HUES48 (cell line): ENCODE data around the gene ELF4.

ENCODE experiments used
- H3K27ac ChIP-seq: one replicate; pipeline ENCODE4 v1.7.0; 2013; ENCODE audit warnings: low read depth, low read length, inconsistent platforms
- H3K27me3 ChIP-seq: 2 replicates; pipeline ENCODE4 v1.6.1; 2013; ENCODE audit warnings: mild to moderate bottlenecking, low read length; ENCODE audit not compliant: control insufficient read depth, insufficient read depth
- H3K36me3 ChIP-seq: 2 replicates; pipeline ENCODE4 v1.6.1; 2013; ENCODE audit warnings: low read length; ENCODE audit not compliant: control insufficient read depth, insufficient read depth
- H3K4me1 ChIP-seq: 2 replicates; pipeline ENCODE4 v1.6.1; 2013; ENCODE audit warnings: mild to moderate bottlenecking, low read length; ENCODE audit not compliant: control insufficient read depth, insufficient read depth
- H3K4me3 ChIP-seq: 2 replicates; pipeline ENCODE4 v1.5.1; 2013; ENCODE audit warnings: mild to moderate bottlenecking, low read depth, low read length
- H3K9ac ChIP-seq: 2 replicates; pipeline ENCODE4 v1.6.1; 2013; ENCODE audit warnings: mild to moderate bottlenecking, low read depth, low read length, moderate library complexity
- H3K9me3 ChIP-seq: 2 replicates; pipeline ENCODE4 v1.6.1; 2013; ENCODE audit warnings: low read length; ENCODE audit not compliant: control insufficient read depth, insufficient read depth

The ELF4 gene

DNA sequence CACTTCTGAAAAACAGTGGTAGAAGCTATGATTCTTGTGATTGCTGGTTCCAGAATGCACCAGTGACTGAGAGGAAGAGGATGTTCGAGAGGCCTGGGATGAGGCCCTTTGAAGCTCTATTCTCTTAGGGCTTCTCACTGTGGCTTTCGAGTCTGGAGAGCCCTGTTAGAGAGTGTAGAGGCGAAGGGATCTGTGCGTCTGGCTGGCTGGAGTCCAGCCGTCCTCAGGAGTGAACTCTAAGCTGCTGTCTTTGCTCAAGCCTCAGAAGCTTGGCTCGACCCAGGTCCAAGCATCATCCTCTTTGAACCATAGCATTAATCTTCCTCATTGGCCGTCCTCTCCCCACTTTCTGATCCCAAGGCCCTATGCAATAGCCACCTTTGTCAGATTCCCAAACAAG is 51.6 kb downstream of the ELF4 start:
- Histone ChIP-seq H3K4me3 (no peak overlapping the region), H3K27me3 (peaks cover 45% of the 10 kb centered on the region), H3K36me3 (no peaks in the 10 kb centered on the region), H3K9me3 (no peaks in the 10 kb centered on the region), H3K4me1 (peaks cover 12% of the 10 kb centered on the region), H3K27ac (no peak overlapping the region), H3K9ac (no peak overlapping the region)

DNA sequence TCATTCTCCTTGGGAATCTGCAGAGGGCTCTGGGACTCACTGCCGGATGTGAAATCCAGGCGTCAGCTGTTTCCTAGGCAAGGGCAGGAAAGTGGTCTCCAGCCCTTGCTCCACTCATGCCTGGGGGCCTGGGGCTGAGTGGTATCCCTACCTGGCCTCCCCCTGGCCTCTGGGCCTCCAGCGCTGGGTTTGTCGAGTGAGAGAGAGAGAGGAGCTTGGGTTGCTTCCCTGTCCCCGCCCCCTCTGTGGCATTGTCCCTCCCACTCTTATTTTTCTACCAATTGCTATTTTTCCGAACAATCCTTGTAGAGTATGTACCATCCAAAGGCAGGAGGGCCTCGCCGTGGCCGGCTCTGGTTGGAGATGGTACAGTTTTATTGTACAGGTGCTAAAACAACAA is 53.1 kb downstream of the ELF4 start:
- Histone ChIP-seq H3K9ac (no peak overlapping the region), H3K4me1 (peaks cover 12% of the 10 kb centered on the region), H3K27ac (no peak overlapping the region), H3K9me3 (no peaks in the 10 kb centered on the region), H3K36me3 (no peaks in the 10 kb centered on the region), H3K27me3 (peaks cover 41% of the 10 kb centered on the region), H3K4me3 (no peak overlapping the region)

DNA sequence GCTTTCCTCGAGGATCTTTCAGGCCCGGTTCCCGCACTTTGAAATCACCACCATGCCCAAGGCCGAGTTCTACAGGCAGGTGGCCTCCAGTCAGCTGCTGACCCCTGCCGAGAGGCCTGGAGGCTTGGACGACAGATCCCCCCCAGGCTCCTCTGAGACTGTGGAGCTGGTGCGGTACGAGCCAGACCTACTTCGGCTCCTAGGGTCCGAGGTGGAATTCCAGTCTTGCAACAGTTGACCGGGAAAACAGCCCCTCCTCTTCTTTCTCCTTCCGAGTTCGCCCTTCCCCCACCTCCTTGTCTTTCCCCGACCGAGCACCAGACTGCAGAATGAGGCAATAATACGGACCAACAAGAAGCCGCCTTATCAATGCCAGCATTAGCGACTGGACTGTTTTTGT is 54.4 kb downstream of the ELF4 start:
- Histone ChIP-seq H3K4me1 (peaks cover 12% of the 10 kb centered on the region), H3K27me3 (peaks cover 30% of the 10 kb centered on the region), H3K9ac (no peak overlapping the region), H3K36me3 (0 out of 2 replicates have a peak, but pooled peaks cover 4% of the 10 kb centered on the region), H3K27ac (no peak overlapping the region), H3K4me3 (no peak overlapping the region), H3K9me3 (no peaks in the 10 kb centered on the region)

DNA sequence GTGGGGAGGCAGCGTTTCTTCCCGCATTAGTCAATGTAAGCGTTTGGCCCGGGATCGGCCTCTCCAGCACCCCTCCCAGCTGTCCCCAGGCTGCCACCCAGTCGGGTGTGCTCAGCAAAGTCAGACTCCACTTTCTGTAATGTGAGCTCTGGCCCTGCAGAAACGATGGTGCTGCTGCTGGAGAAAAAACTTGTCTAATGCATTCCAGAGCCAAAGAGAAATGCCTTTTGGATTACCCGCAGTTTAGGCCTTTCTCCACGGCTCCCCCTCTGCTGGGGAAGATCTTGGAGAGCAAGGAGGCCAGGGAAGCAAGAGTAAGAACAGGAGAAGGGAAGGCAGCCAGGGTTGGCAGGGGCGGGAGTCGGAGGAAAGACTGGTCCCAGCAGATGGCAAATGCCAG is 55.2 kb downstream of the ELF4 start:
- no peak overlapping the region for H3K4me3 ChIP-seq
- H3K27ac ChIP-seq, result no peak overlapping the region
- 0 out of 2 replicates have a peak, but pooled peaks cover 4% of the 10 kb centered on the region for H3K36me3 ChIP-seq
- peaks cover 27% of the 10 kb centered on the region for H3K27me3 ChIP-seq
- H3K9me3 ChIP-seq, result no peaks in the 10 kb centered on the region
- no peak overlapping the region for H3K9ac ChIP-seq
- H3K4me1 ChIP-seq, result peaks cover 12% of the 10 kb centered on the region

DNA sequence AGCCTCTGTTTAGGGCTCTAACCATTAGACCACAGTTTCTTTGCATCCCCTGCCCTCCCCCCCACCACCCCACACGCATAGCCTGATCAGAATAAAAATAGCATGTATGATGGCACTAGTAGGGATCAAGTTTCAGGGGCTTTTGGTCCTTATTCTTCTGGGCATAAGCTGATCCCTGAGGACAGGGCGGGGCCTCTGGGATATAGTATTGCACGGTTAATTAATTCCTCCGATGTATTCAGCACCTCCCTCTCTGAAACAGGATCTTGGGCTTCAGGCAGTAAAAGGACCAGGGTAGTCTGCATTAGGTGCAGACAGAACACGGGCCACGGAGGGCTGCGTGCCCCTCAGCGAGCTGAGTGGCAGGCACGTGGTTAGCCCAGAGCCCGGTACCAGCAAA is 57.1 kb downstream of the ELF4 start:
- no peak overlapping the region for H3K27ac ChIP-seq
- 0 out of 2 replicates have a peak, but pooled peaks cover 4% of the 10 kb centered on the region for H3K36me3 ChIP-seq
- H3K27me3 ChIP-seq, result peaks cover 8% of the 10 kb centered on the region
- peaks cover 12% of the 10 kb centered on the region for H3K4me1 ChIP-seq
- no peaks in the 10 kb centered on the region for H3K9me3 ChIP-seq
- H3K4me3 ChIP-seq, result no peak overlapping the region
- no peak overlapping the region for H3K9ac ChIP-seq

DNA sequence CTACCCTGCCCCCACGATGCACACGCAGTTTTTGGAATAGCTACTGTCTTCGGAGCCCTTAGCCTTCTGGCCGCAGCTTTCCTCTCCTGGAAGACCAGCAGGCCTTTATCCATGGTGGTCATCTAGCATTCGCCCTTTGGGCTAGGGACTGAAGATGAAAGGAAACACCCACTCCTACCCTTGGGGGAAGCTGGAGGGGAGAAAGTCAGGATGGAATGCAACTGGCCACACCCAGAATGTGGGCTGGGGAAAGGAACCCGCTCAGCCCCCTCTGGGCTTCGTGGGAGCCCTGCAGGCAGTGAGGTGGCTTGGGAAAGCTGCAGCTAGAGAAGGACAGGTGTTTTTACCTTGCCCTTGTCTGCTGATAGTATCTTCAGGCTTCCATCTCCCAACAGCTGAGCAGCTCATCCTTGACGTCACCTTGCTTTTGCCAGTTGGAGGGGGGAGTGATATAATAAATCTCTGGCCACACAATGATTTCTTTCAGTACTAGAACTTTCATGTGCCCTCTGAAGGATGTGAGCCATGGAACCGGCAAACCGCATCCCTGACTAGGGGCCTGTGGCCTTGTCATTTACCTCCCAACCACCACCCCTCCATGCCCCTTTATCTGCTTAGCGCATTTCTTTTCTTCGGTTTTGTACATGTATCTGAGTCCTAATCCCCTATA is 59.0 kb downstream of the ELF4 start:
- Histone ChIP-seq H3K36me3 (0 out of 2 replicates have a peak, but pooled peaks cover 4% of the 10 kb centered on the region), H3K4me3 (no peak overlapping the region), H3K9me3 (no peaks in the 10 kb centered on the region), H3K27ac (no peak overlapping the region), H3K4me1 (peaks cover 12% of the 10 kb centered on the region), H3K9ac (no peak overlapping the region), H3K27me3 (peaks cover 6% of the 10 kb centered on the region; the same call in 1 of the 2 replicates)

DNA sequence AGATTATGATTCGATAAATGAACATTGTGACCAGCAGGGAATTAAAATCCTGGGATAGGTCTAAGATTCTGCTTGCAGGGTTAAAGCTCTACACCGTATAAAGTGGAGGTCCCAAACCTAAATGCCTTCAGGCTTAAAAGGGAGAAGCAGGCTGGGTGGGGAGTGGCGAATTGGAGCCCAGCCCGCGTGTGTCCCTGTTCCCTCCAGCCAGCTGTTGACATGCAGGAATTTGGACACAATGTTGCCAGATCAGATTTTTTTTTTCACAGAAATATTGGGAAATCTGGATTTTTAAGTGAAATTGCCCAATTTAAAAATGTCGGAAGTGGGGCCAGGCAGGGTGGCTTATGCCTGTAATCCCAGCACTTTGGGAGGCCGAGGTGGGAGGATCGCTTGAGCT is 60.5 kb downstream of the ELF4 start:
- Histone ChIP-seq H3K4me3 (no peak overlapping the region), H3K27me3 (0 out of 2 replicates have a peak, but pooled peaks cover 3% of the 10 kb centered on the region), H3K4me1 (no peaks in the 10 kb centered on the region), H3K9me3 (no peaks in the 10 kb centered on the region), H3K9ac (no peak overlapping the region), H3K27ac (no peak overlapping the region), H3K36me3 (0 out of 2 replicates have a peak, but pooled peaks cover 4% of the 10 kb centered on the region)

DNA sequence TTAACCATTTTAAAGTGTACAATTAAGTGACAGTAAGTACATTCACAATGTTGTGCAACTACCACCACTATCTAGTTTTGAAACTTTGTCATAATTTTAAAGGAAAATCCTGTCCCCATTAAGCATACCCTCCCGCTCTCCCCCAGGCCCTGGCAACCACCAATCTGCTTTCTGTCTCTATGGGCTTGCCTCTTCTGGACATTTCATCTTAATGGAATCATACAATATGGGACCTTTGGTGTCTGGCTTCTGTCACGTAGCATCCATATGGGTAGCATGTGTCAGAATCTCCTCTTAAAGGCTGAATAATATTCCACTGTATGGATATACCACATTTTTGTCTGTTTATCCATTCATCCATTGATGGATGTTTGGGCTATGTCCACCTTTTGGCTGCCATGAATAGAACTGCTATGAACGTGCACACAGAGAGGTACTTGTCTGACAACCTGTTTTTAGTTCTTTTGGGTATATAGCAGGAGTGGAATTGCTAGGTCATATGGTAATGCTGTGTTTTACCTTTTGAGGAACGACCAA is 61.5 kb downstream of the ELF4 start:
- Histone ChIP-seq H3K9me3 (no peaks in the 10 kb centered on the region), H3K36me3 (0 out of 2 replicates have a peak, but pooled peaks cover 4% of the 10 kb centered on the region), H3K27me3 (0 out of 2 replicates have a peak, but pooled peaks cover 3% of the 10 kb centered on the region), H3K9ac (no peak overlapping the region), H3K27ac (no peak overlapping the region), H3K4me3 (no peak overlapping the region), H3K4me1 (no peaks in the 10 kb centered on the region)

DNA sequence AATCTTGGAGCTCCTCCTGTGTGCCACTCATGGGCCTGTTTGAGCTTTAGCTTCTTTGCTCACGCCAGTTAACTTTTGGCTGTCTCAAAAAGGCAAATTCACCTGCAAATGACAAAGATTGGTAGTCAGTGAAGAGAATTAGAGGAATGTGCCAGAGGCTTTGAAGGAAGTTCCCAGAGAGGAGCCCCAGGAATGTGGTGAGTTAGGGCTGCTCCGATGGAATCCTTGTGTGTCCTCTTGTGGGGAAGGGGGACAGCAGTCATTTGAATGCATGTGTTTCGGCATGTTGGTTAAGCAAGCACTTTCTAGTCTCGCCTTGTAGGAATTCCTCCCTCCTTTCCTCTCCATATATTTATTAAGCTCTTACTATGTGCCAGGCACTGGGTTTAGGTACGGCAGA is 62.9 kb downstream of the ELF4 start:
- H3K4me1 ChIP-seq, result no peaks in the 10 kb centered on the region
- no peak overlapping the region for H3K9ac ChIP-seq
- H3K36me3 ChIP-seq, result 0 out of 2 replicates have a peak, but pooled peaks cover 4% of the 10 kb centered on the region
- no peak overlapping the region for H3K27ac ChIP-seq
- H3K27me3 ChIP-seq, result 0 out of 2 replicates have a peak, but pooled peaks cover 3% of the 10 kb centered on the region
- no peak overlapping the region for H3K4me3 ChIP-seq
- H3K9me3 ChIP-seq, result no peaks in the 10 kb centered on the region

DNA sequence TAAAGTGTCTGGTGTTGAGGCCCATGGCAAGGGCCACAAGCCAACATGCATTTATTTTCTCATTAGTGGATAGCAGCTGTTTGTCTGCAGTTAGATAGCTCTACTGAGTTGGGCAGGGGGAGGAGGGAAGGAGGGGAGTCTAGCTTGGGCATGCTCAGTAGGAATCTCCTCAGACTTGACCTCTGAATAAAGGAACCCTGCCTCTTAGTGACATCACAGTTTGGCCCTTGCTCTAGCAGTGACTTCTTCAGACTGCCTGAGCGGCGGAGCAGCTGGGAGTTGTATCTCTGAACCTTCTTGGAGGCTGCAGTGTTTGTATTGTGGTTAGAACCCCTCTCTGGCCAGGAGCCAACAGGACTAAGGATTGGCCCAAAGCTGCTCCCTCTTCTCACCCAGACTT is 70.5 kb downstream of the ELF4 start:
- Histone ChIP-seq H3K9me3 (no peaks in the 10 kb centered on the region), H3K36me3 (peaks cover 22% of the 10 kb centered on the region), H3K27ac (no peak overlapping the region), H3K4me3 (no peak overlapping the region), H3K9ac (no peak overlapping the region), H3K4me1 (no peaks in the 10 kb centered on the region), H3K27me3 (no peaks in the 10 kb centered on the region)

DNA sequence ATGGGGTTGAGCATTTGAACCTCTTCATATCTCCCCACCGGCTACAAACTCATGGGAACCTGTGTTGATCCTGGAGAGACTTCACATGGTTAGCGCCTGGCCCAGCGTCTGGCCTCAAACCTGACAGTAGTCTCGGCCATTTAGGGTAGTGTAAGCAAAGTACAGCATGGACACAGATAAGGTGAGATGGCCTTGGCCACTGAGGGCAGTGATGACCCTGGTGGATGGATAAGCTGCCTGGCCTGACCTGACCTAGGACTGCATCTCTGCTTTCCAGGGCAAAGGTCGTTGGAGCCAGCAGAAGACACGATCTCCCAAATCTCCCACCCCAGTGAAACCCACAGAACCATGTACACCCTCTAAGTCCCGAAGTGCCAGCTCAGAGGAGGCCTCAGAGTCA is 76.1 kb downstream of the ELF4 start:
- no peaks in the 10 kb centered on the region for H3K9me3 ChIP-seq
- H3K27me3 ChIP-seq, result no peaks in the 10 kb centered on the region
- no peaks in the 10 kb centered on the region for H3K4me1 ChIP-seq
- H3K9ac ChIP-seq, result no peak overlapping the region
- H3K27ac ChIP-seq, result no peak overlapping the region
- H3K36me3 ChIP-seq, result peaks cover 15% of the 10 kb centered on the region; the same call in 1 of the 2 replicates
- no peak overlapping the region for H3K4me3 ChIP-seq
